ENCODE data around the gene MAPK10.
"Not testable (repeated sequence)": the region's sequence is repeated elsewhere in the genome, so short reads cannot be mapped to it uniquely, and the experiment has no call there.

GRCh38 chr4:86168335-86168734 lies 191.5 kb downstream of the MAPK10 start:
- TF ChIP-seq CTCF (conservative IDR thresholded peaks at IDR 0.05; ENCODE audit: low read length); EZH2phosphoT487 (IDR thresholded peaks at IDR 0.05; ENCODE audit: borderline replicate concordance): not testable (repeated sequence)

All from Loucy (cell line).